NOMO-1 treated with DMSO at 0.1 percent for 48 hours (cell line): ENCODE data around the gene CPT1B.
A peak's percentile ranks its signal among the peaks of the same experiment; 100 is the strongest.

Source experiments
- DNase-seq: peaks from one replicate; lab custom pipeline; 2025; ENCODE audit not compliant: unreplicated experiment; lab: John Stamatoyannopoulos, UW

The CPT1B gene

GRCh38 chr22:50571264-50572175 lies 6.7 kb downstream of the CPT1B start:
- no peak for DNase-seq

GRCh38 chr22:50570861-50571260 lies 7.4 kb downstream of the CPT1B start:
- DNase-seq, result no peak

- no peak for DNase-seq
Observed at GRCh38 chr22:50569896-50570535, 8.2 kb downstream of the CPT1B start.

DNA sequence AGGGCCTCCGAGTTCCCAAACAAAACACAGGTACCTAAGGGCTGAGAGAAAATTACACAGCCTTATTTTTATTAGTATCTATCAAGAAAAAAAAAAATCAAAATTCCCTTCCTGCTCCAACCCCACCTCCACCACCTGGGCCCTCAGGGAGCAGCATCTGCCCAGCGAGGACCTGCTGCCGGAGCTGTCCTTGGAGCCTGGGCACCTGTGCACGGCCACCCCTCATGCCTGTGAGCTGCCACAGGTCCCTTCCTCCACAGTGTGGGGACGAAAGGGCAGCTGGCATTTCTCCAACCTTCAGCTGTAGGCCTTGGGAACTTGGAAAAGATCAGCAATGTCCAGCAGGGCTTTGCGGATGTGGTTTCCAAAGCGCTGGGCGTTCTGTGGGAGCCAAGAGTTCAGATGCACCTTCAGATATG lies 9.2 kb downstream of the CPT1B start:
- no peak for DNase-seq

DNA sequence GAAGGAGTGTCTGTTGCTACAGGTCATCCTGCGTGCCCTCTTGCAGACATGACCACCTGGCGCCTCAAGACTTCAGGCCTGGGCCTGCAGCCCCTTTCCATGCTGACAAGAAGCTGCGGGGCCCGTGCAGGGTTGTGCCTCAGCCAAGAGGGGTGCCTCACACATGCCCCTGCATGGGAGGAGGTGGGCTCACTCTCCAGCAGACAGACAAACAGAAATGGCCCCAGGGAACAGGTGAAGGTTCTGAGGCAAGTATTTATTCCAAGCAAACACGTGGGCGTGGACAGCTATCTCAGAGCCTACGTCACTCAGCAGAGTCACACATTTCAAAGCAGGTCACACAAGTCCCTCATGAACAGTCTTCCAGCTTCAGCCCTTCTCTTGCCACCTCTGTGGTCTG lies 9.6 kb downstream of the CPT1B start:
- no peak for DNase-seq

DNA sequence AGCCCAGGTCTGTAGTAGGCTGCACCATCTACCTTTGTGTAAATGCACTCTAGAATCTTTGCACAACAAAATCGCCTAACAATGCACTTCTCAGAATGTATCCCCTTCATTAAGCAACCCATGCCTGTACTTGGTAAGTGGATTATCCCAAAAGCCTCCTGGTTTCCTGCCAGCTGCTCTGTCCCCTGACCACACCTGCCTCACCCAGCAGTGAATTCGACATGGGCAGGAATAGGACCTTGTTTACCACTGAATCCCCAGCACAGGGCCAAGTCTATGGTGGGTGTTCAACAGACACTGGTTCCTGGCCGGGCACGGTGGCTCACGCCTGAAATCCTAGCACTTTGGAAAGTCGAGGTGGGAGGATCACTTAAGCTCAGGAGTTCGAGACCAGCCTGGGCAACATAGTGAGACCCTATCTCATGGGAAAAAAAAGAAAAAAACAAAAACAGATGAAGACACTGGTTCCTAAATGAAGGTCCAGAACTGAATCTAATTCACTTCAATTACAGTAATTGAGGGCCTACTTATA lies 10.4 kb downstream of the CPT1B start:
- DNase-seq, result no peak

GRCh38 chr22:50564289-50564688 lies 13.9 kb downstream of the CPT1B start:
- no peak for DNase-seq

GRCh38 chr22:50563413-50564160 lies 14.6 kb downstream of the CPT1B start:
- DNase-seq, result no peak

- peak; percentile 95 for DNase-seq
Observed at GRCh38 chr22:50562523-50563412, 15.5 kb downstream of the CPT1B start, which contains the start of gene SYCE3. Gene SYCE3, minus strand, starts transcription at chr22:50562919. Its CDS starts 6,514 bp downstream, at chr22:50556405.

GRCh38 chr22:50561401-50562358 lies 16.5 kb downstream of the CPT1B start:
- DNase-seq, result no peak

DNA sequence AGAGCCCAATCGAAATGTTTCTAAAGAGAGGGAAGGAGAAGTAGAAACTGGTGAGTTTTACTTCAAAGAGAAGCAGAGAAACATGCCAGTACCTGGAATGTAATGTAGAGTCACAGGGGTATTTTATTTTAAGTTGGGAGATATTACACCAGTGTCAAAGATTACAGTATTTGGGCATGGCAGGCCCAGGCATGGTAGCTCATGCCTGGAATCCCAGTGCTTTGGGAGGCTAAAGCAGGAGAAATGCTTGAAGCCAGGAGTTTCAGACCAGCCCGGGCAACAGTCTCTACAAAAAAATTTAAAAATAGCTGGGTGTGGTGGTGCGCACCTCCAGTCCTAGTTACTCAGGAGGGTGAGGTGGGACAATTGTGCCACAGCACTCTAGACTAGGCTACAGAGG lies 18.2 kb downstream of the CPT1B start:
- no peak for DNase-seq

DNA sequence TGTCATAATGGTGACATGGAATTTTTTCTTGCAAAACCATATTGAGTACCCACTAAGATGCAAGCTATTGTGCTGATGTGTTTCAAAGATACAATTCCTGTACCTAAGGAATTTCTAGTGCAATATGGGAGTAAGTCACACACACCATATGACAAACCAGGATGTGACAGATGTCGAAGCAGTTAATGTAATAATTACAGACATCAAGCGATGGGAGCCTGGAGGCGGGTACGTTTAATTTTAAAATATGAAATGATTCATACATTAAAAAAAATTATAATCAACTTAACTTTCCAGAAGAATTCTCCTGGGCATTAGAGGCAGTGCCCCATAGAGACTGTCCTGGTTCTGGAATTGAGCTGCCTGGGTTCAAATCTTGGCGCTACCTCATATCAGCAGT lies 21.5 kb downstream of the CPT1B start:
- DNase-seq, result no peak

- no peak for DNase-seq
Observed at GRCh38 chr22:50553310-50553709, 24.9 kb downstream of the CPT1B start.

- no peak for DNase-seq
Observed at GRCh38 chr22:50551160-50551752, 27.0 kb downstream of the CPT1B start.

- no peak for DNase-seq
Observed at GRCh38 chr22:50550395-50550794, 27.8 kb downstream of the CPT1B start.

DNA sequence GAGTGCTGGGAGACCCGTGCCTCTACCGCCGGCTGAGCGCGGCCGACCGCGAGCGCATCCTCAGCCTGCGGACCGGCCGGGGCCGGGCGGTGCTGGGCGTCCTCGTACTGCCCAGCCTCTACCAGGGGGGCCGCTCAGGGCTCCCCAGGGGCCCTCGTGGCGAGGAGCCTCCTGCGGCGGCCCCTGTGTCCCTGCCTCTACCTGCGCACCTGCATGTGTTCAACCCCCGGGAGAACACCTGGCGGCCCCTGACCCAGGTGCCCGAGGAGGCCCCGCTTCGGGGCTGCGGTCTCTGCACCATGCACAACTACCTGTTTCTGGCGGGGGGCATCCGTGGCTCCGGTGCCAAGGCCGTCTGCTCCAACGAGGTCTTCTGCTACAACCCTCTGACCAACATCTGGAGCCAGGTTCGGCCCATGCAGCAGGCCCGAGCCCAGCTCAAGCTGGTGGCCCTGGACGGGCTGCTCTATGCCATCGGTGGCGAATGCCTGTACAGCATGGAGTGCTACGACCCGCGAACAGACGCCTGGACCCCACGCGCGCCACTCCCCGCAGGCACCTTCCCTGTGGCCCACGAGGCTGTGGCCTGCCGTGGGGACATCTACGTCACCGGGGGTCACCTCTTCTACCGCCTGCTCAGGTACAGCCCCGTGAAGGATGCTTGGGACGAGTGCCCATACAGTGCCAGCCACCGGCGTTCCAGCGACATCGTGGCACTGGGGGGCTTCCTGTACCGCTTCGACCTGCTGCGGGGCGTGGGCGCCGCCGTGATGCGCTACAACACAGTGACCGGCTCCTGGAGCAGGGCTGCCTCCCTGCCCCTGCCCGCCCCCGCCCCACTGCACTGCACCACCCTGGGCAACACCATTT lies 29.1 kb downstream of the CPT1B start:
- DNase-seq, result no peak

GRCh38 chr22:50548040-50548920 lies 29.9 kb downstream of the CPT1B start:
- no peak for DNase-seq
